Thymus (tissue), 11 donors: Measurements from ENCODE around the gene PROZ. TPM values are rescaled to one million over a fixed set of nuclear protein-coding genes. Genes with fewer than 3 reads are reported as not detected.

ENCODE experiments used
- DNase-seq, 9 donors: peaks; one replicate each; pipeline ENCODE4 v3.0.0-alpha.2; 2013; ENCODE audit warnings: low spot score in 9 of 9, low read depth in 6 of 9, missing footprints in 1 of 9
- H3K27ac ChIP-seq, 2 donors: one replicate each; pipeline ENCODE4 v1.5.1; 2013; ENCODE audit warnings: control low read depth in 1 of 2, low read depth in 1 of 2, low read length in 1 of 2, mild to moderate bottlenecking in 1 of 2, moderate library complexity in 1 of 2
- H3K27me3 ChIP-seq, 2 donors: one replicate each; pipeline ENCODE4 v1.5.1; 2013; ENCODE audit warnings: low read length in 1 of 2; ENCODE audit not compliant: control insufficient read depth in 2 of 2, insufficient read depth in 1 of 2
- H3K36me3 ChIP-seq, 2 donors: one replicate each; pipeline ENCODE4 v1.5.1; 2013; ENCODE audit warnings: low read length in 1 of 2, mild to moderate bottlenecking in 1 of 2, moderate library complexity in 1 of 2; ENCODE audit not compliant: control insufficient read depth in 2 of 2, insufficient read depth in 2 of 2
- H3K4me1 ChIP-seq, 2 donors: one replicate each; pipeline ENCODE4 v1.5.1; 2013; ENCODE audit warnings: low read length in 2 of 2; ENCODE audit not compliant: control insufficient read depth in 2 of 2, insufficient read depth in 2 of 2
- H3K4me3 ChIP-seq, 2 donors: one replicate each; pipeline ENCODE4 v1.5.1; 2013; ENCODE audit warnings: low read length in 2 of 2, control low read depth in 1 of 2, mild to moderate bottlenecking in 1 of 2
- H3K9me3 ChIP-seq, 2 donors: one replicate each; pipeline ENCODE4 v1.5.1; 2013; ENCODE audit warnings: low read length in 1 of 2, mild to moderate bottlenecking in 1 of 2; ENCODE audit not compliant: control insufficient read depth in 2 of 2, insufficient read depth in 1 of 2
- WGBS: extraction: QIAGEN DNeasy Blood & Tissue Kit; methylation state at CpG from one replicate; pipeline ENCODE4 v1.1.7; 2013; 5-methylcytosine and 5-hydroxymethylcytosine counted together
- polyA plus RNA-seq: library from polyadenylated mRNA; stranded (reverse); fragments of 200-250 nt; gene quantifications from one replicate; pipeline ENCODE4 v1.2.3, GENCODE V29; 2013
- total RNA-seq: library from RNA; stranded (reverse); fragments of 120-200 nt; gene quantifications from one replicate; pipeline ENCODE4 v1.2.4, GENCODE V29; 2013
- donor health status: healthy.

PROZ gene
- total and polyA plus RNA-seq, 2 donors = 0.05 to 0.07 TPM

DNA sequence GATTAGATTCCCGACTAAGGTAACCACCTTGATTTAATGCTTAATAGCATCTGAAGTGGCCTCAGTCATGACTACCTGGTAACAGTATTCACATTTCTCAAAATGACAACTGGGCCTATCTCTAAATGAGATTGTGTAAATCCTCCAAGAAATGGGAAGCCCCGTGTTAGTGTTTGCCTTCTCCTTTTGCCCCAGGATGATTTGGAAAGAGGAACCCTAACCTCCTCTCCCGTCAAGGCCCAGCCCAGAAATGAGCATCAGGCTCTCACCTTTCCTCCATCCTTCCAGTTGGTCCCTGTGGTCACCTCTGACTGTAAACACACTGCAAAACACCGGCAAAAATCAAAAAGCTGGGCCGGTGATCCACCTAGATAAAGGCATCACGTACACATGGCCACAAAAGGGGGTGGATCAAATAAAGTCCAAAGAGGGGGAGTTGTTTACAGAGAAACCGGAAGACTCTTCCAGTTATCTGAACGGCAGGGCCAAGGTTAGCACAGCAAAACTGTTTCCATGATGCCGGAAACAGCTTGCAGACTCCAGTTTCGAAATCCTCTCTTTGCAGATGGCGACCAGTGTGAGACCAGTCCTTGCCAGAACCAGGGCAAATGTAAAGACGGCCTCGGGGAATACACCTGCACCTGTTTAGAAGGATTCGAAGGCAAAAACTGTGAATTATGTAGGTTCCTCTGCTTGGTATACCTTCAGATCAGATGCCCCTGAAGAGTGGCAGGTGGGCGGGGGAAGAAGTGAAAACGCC is 19.5 kb upstream of the PROZ start:
- Histone ChIP-seq H3K27ac (no peak overlapping the region), H3K4me1 (no peaks in the 10 kb centered on the region), H3K27me3 (peaks cover 0 to 10% of the 10 kb centered on the region in 2 donors), H3K4me3 (no peak overlapping the region), H3K36me3 (no peaks in the 10 kb centered on the region), H3K9me3 (no peaks in the 10 kb centered on the region)
- DNase-seq = no peak
- 92% methylated on average over 16 of the region's 16 CpGs for WGBS

DNA sequence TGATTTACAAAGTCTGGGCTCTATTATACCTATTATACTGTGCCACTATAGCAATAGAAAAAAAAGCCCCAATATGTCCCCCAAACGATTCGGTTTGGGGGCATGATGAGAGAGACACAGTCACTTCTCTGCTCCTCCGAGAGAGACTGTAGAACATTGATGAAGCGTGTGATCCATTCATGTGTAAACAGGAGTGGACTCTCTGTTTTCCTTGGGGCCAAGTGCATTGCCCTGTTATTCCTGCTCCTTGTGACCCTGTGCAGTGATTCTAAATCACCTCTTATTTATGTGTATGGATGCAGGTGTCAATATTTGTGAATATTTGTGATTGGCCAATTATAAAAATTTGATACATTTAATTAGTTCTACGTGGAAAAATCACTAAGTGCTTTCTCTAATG is 18.9 kb upstream of the PROZ start:
- WGBS = 92% methylated on average over 5 of the region's 5 CpGs
- no peak overlapping the region for H3K27ac ChIP-seq
- DNase-seq = no peak
- H3K36me3 ChIP-seq = no peaks in the 10 kb centered on the region
- peaks cover 0 to 10% of the 10 kb centered on the region in 2 donors for H3K27me3 ChIP-seq
- H3K4me1 ChIP-seq = no peaks in the 10 kb centered on the region
- no peaks in the 10 kb centered on the region for H3K9me3 ChIP-seq
- no peak overlapping the region for H3K4me3 ChIP-seq

DNA sequence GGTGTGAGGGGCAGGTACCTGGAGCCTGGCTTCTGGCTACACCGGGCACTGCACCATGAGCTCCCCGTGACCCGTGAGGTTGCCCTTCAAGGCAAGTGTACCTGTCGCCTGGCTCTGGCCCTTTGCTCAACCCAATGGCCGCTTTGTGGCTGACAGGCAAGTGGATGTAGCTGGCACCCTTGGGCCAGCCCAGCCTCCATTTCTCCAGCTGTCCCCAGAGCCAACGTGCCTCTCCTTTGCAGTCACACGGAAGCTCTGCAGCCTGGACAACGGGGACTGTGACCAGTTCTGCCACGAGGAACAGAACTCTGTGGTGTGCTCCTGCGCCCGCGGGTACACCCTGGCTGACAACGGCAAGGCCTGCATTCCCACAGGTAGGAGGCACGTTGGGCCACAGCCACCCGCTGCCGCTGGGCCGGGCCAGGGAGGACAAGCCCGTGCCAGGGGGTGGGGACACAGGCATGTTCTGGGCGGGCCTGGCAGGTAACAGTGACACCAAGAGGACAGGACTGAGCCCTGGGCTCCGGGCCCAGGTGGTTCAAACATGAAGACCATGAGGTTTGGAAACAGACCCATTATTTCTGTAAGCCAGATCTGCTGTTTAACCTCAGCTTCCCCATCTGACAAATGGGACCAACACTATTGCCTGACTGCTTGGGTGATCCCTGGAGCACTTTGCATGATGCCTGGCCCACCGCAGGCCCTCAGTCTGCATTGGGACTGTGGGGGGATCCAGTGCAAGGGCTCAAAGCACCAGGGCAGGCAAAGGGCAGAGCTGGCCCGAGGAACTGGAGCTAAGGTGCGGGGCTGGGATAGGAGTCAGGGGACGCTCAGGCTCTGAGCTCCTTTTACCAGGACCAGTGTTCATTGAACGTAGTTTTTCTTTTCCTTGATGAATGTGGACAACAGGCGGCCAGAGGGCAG is 17.5 kb upstream of the PROZ start:
- no peak for DNase-seq
- Histone ChIP-seq H3K4me3 (no peak overlapping the region), H3K4me1 (no peaks in the 10 kb centered on the region), H3K36me3 (no peaks in the 10 kb centered on the region), H3K27me3 (peaks cover 0 to 10% of the 10 kb centered on the region in 2 donors), H3K27ac (no peak overlapping the region), H3K9me3 (no peaks in the 10 kb centered on the region)
- WGBS = 96% methylated on average over 26 of the region's 26 CpGs

DNA sequence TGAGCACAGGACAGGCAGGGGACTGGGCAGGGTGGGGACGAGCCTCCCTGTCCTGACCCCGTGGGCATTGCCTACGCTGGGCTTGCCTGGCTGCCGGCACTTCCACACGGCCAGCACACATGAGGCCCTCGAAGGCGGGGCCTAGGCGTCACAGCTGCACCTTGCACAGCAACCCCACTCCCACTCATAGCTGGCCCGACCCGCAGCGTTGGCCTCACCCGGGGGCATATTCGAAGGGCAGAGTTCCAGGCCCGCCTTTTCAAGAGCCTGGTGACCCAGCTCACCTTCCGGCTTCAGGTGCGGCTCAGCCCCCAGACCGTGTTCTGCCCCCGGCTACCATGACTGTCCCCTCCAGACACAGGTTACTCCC is 16.9 kb upstream of the PROZ start:
- DNase-seq = no peak
- Histone ChIP-seq H3K9me3 (no peaks in the 10 kb centered on the region), H3K27me3 (peaks cover 0 to 11% of the 10 kb centered on the region in 2 donors), H3K4me1 (no peaks in the 10 kb centered on the region), H3K4me3 (no peak overlapping the region), H3K27ac (no peak overlapping the region), H3K36me3 (no peaks in the 10 kb centered on the region)
- WGBS = 97% methylated on average over 18 of the region's 18 CpGs

DNA sequence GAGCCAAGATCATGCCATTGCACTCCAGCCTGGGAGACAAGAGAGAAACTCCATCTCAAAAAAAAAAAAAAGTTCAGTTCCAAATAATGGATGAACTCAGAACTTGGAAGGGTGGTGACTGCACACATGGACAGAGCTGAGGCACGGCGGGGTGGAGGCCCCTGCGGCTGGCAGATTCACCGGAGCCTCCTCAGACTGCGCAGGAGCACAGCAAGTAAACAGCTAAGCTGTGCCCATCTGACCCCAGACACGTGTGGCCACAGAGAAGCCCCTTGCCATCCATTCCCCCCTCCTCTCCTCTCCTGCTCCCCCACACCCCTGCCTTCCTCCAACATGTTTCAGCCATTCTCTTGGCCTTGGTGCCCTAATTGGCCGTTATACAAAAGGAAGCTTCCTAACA is 15.6 kb upstream of the PROZ start:
- H3K4me1 ChIP-seq = no peaks in the 10 kb centered on the region
- DNase-seq = no peak
- 92% methylated on average over 7 of the region's 7 CpGs for WGBS
- no peaks in the 10 kb centered on the region for H3K9me3 ChIP-seq
- no peak overlapping the region for H3K4me3 ChIP-seq
- H3K36me3 ChIP-seq = no peaks in the 10 kb centered on the region
- H3K27me3 ChIP-seq = peaks cover 0 to 11% of the 10 kb centered on the region in 2 donors
- no peak overlapping the region for H3K27ac ChIP-seq

DNA sequence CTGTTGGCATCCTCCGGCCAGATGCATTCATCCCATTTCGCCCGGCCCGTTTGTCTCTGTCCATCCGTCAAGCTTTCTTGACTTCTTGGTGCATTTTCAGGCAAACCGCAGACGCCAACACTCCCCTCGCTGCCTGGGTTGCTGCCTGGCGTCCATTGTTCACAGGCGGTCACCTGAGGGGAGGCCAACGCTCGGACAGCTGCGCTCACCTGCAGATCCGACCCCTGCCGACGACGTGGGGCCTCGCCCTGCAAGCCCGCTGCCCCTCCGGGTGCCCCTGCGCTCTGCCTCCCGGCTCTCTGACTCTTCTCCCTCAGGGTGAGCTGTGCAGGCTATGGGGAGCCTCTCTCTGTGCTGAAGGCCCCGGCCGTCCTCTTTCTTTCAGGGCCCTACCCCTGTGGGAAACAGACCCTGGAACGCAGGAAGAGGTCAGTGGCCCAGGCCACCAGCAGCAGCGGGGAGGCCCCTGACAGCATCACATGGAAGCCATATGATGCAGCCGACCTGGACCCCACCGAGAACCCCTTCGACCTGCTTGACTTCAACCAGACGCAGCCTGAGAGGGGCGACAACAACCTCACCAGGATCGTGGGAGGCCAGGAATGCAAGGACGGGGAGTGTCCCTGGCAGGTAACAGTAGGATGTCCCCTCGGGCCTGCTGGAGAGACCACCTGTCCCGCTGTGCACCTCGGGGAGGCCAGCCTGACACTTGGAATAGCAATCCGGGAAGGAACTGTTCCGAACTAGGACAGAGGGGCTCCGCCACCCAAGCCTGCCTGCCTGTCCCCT is 14.8 kb upstream of the PROZ start:
- DNase-seq = no peak
- Histone ChIP-seq H3K27me3 (peaks cover 0 to 11% of the 10 kb centered on the region in 2 donors), H3K27ac (no peak overlapping the region), H3K9me3 (no peaks in the 10 kb centered on the region), H3K4me1 (no peaks in the 10 kb centered on the region), H3K36me3 (no peaks in the 10 kb centered on the region), H3K4me3 (no peak overlapping the region)
- WGBS = 93% methylated on average over 39 of the region's 39 CpGs

DNA sequence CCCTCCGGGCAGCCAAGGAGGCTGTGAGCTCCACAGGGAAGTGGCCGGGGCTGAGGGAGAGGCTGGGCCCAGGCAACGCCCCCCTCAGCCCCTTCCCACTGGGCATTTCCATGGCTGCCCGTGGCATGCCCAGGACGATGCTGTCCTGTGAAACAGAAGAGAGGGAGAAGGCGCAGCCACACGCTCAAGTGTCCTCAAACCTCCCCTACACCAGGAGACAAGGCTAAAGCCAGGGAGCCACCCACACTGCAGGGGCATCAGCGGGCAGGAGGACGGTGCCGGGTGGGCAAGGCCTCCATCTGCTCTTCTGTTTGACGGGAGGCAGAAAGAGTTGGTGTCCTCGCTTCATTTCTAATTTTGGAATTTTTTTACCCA is 14.2 kb upstream of the PROZ start:
- no peak for DNase-seq
- Histone ChIP-seq H3K4me1 (no peaks in the 10 kb centered on the region), H3K4me3 (no peak overlapping the region), H3K9me3 (peaks cover 0 to 2% of the 10 kb centered on the region in 2 donors), H3K27ac (no peak overlapping the region), H3K36me3 (no peaks in the 10 kb centered on the region), H3K27me3 (peaks cover 0 to 5% of the 10 kb centered on the region in 2 donors)
- WGBS = 91% methylated on average over 12 of the region's 12 CpGs

DNA sequence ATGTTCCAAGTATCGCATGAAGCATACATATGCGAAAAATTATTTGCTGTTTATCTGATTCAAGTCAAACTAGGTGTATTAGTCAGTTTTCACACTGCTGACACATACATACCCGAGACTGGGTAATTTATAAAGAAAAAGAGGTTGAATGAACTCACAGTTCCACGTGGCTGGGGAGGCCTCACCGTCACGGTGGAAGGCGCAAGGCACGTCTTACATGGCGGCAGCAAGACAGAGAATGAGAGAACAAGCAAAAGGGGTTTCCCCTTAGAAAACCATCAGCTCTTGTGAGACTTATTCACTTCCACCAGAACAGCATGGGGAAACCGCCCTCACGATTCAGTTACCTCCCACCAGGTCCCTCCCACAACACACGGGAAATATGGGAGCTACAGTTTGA is 13.0 kb upstream of the PROZ start:
- DNase-seq = no peak
- Histone ChIP-seq H3K27ac (no peak overlapping the region), H3K4me1 (no peaks in the 10 kb centered on the region), H3K27me3 (peaks cover 0 to 8% of the 10 kb centered on the region in 2 donors), H3K36me3 (no peaks in the 10 kb centered on the region), H3K4me3 (no peak overlapping the region), H3K9me3 (peaks cover 0 to 2% of the 10 kb centered on the region in 2 donors)
- 89% methylated on average over 12 of the region's 12 CpGs for WGBS
